RPMI8226 (cell line): ENCODE results near the gene LPP.

ENCODE experiments used
- DNase-seq: peaks from one replicate; pipeline ENCODE4 v3.0.0-alpha.2; 2015

The LPP gene

GRCh38 chr3:188342991-188343732, 189.2 kb downstream of the LPP start:
- DNase-seq: no peak

- DNase-seq: no peak
Measured at GRCh38 chr3:188343894-188344293, 189.9 kb downstream of the LPP start.

- no peak for DNase-seq
Measured at GRCh38 chr3:188345223-188345622, 191.3 kb downstream of the LPP start.

GRCh38 chr3:188348435-188349244, 194.7 kb downstream of the LPP start:
- DNase-seq: no peak

GRCh38 chr3:188349351-188349901, 195.5 kb downstream of the LPP start:
- DNase-seq: peak; percentile 17

GRCh38 chr3:188349933-188350332, 196.0 kb downstream of the LPP start:
- no peak for DNase-seq

- DNase-seq: no peak
Measured at GRCh38 chr3:188350961-188351360, 197.0 kb downstream of the LPP start.

- DNase-seq: no peak
Measured at GRCh38 chr3:188351648-188352047, 197.7 kb downstream of the LPP start.

- no peak for DNase-seq
Measured at GRCh38 chr3:188352196-188352927, 198.4 kb downstream of the LPP start.

- no peak for DNase-seq
Measured at GRCh38 chr3:188353426-188353825, 199.5 kb downstream of the LPP start.

- no peak for DNase-seq
Measured at GRCh38 chr3:188358787-188359493, 205.0 kb downstream of the LPP start.

- no peak for DNase-seq
Measured at GRCh38 chr3:188360364-188360881, 206.5 kb downstream of the LPP start.

- no peak for DNase-seq
Measured at GRCh38 chr3:188361888-188362287, 207.9 kb downstream of the LPP start.

- no peak for DNase-seq
Measured at GRCh38 chr3:188362405-188362831, 208.5 kb downstream of the LPP start.

GRCh38 chr3:188365184-188365583, 211.2 kb downstream of the LPP start:
- DNase-seq: no peak

- no peak for DNase-seq
Measured at GRCh38 chr3:188365988-188366698, 212.2 kb downstream of the LPP start.

- DNase-seq: no peak
Measured at GRCh38 chr3:188367678-188368077, 213.7 kb downstream of the LPP start.

GRCh38 chr3:188369526-188369925, 215.6 kb downstream of the LPP start:
- no peak for DNase-seq

GRCh38 chr3:188370081-188370830, 216.3 kb downstream of the LPP start:
- no peak for DNase-seq

- no peak for DNase-seq
Measured at GRCh38 chr3:188378786-188379185, 224.8 kb downstream of the LPP start.

- DNase-seq: no peak
Measured at GRCh38 chr3:188380252-188380651, 226.3 kb downstream of the LPP start.
